K562 (cell line): Measurements from ENCODE around the gene ZBTB48. TPM values are rescaled to one million over a fixed set of nuclear protein-coding genes. Genes with fewer than 3 reads are reported as not detected.

ENCODE experiments used
- CAMTA2 ChIP-seq: fragments of 250-450 bp; sonication (Bioruptor Pico); conservative IDR thresholded peaks from 2 replicates; pipeline ENCODE4 v1.5.1; 2022
- CXXC5 ChIP-seq: fragments of 250-450 bp; sonication (Bioruptor Pico); IDR thresholded peaks from 2 replicates; pipeline ENCODE4 v1.8.0; 2022; ENCODE audit warnings: inconsistent platforms, mild to moderate bottlenecking, moderate library complexity
- FOXK2 ChIP-seq, 2 experiments: fragments of 450-650 bp; IDR thresholded peaks in 1 of 2; conservative IDR thresholded peaks in 1 of 2; 2 replicates each; pipeline ENCODE4 v1.6.1; 2016; ENCODE audit warnings: low read depth in 2 of 2, mild to moderate bottlenecking in 1 of 2
- HCFC1 ChIP-seq: IDR thresholded peaks from 2 replicates; pipeline ENCODE4 v1.6.1; 2012; ENCODE audit warnings: low read depth, low read length, improper control_type of control experiment
- HMG20B ChIP-seq: fragments of 250-450 bp; sonication (Bioruptor Pico); IDR thresholded peaks from 2 replicates; pipeline ENCODE4 v1.5.0; 2021; ENCODE audit warnings: mild to moderate bottlenecking
- JUND ChIP-seq, 2 experiments: IDR thresholded peaks; 2 replicates in 1 of 2; 3 replicates in 1 of 2; pipeline ENCODE4 v1.6.1; 2011; ENCODE audit warnings: borderline replicate concordance in 2 of 2, low read depth in 2 of 2, low read length in 2 of 2, improper control_type of control experiment in 1 of 2, missing biosample characterization in 1 of 2, missing genetic modification characterization in 1 of 2, missing genetic modification reagents in 1 of 2
- KDM5B ChIP-seq: fragments of 200-600 bp; sonication (generic); IDR thresholded peaks from 2 replicates; pipeline ENCODE4 v1.6.1; 2012; ENCODE audit warnings: low read depth, mild to moderate bottlenecking, moderate library complexity, low read length, control low read depth, inconsistent platforms; ENCODE audit not compliant: insufficient replicate concordance
- KLF6 ChIP-seq: fragments of 250-450 bp; sonication (Bioruptor Pico); IDR thresholded peaks from 2 replicates; pipeline ENCODE4 v1.4.0; 2020; ENCODE audit warnings: mild to moderate bottlenecking, moderate library complexity, borderline replicate concordance
- NFXL1 ChIP-seq: fragments of 450-650 bp; formaldehyde crosslinking; IDR thresholded peaks from 2 replicates; pipeline ENCODE4 v1.4.0; 2021; ENCODE audit warnings: mild to moderate bottlenecking
- OTX1 ChIP-seq: fragments of 450-650 bp; formaldehyde crosslinking; IDR thresholded peaks from 2 replicates; pipeline ENCODE4 v1.4.0; 2022; ENCODE audit warnings: mild to moderate bottlenecking
- RFX5 ChIP-seq: IDR thresholded peaks from 2 replicates; pipeline ENCODE4 v1.6.1; 2011; ENCODE audit warnings: low read depth, mild to moderate bottlenecking, improper control_type of control experiment, low read length
- SIRT6 ChIP-seq: IDR thresholded peaks from one replicate; pipeline ENCODE4 v1.6.1; 2012; ENCODE audit warnings: low read depth, mild to moderate bottlenecking, control low read depth, inconsistent platforms, low read length, moderate library complexity
- TEAD1 ChIP-seq, 2 experiments: fragments of 450-650 bp in 1 of 2; sonication (generic) in 1 of 2; formaldehyde crosslinking; IDR thresholded peaks; 2 replicates each; pipeline versions ENCODE4 v1.4.0 to v1.8.0; 2020 to 2022; ENCODE audit warnings: mild to moderate bottlenecking in 2 of 2, missing genetic modification reagents in 1 of 2
- TGIF2 ChIP-seq: sonication (generic); formaldehyde crosslinking; IDR thresholded peaks from 2 replicates; pipeline ENCODE4 v1.8.1; 2022; ENCODE audit warnings: mild to moderate bottlenecking, missing genetic modification reagents, moderate library complexity
- XRCC3 ChIP-seq: fragments of 450-650 bp; IDR thresholded peaks from 2 replicates; pipeline ENCODE4 v1.6.1; 2017; ENCODE audit warnings: mild to moderate bottlenecking, moderate library complexity
- YBX1 ChIP-seq: fragments of 450-650 bp; IDR thresholded peaks from 2 replicates; pipeline ENCODE4 v1.7.1; 2016; ENCODE audit warnings: mild to moderate bottlenecking
- ZNF12 ChIP-seq: sonication (generic); formaldehyde crosslinking; IDR thresholded peaks from 2 replicates; pipeline ENCODE4 v1.4.0; 2020; ENCODE audit warnings: mild to moderate bottlenecking, missing genetic modification reagents
- ZNF197 ChIP-seq: fragments of 200-800 bp; sonication (Bioruptor generic); IDR thresholded peaks from 2 replicates; pipeline ENCODE4 v1.6.1; 2016; ENCODE audit warnings: low read depth, missing genetic modification characterization, missing compliant biosample characterization
- ZNF444 ChIP-seq: fragments of 250-450 bp; sonication (Bioruptor Pico); IDR thresholded peaks from 2 replicates; pipeline ENCODE4 v1.4.0; 2020; ENCODE audit warnings: mild to moderate bottlenecking, moderate library complexity
- polyA plus RNA-seq, 8 experiments: library from polyadenylated mRNA; depleted of rRNA in 4 of 8; stranded (reverse) in 5 of 8; unstranded in 3 of 8; fragments of >200 nt; fragmentation: Nextera tagmentation in 2 of 8; fragmentation: Illumina TruSeq in 1 of 8; extraction: Ambion mirVana in 2 of 8; extraction: Trizol in 1 of 8; gene quantifications; 2 replicates each; pipeline versions ENCODE4 v1.2.1 to v1.2.3, GENCODE V29; 2011 to 2014; ENCODE audit warnings: inconsistent platforms in 1 of 8, missing spikeins in 1 of 8
- total RNA-seq, 7 experiments: library from RNA; depleted of rRNA in 6 of 7; stranded (reverse); fragments of >200 nt in 6 of 7; fragmentation: Illumina TruSeq in 2 of 7; extraction: Trizol in 2 of 7; gene quantifications; 2 replicates each; pipeline versions ENCODE4 v1.2.1 to v1.2.3, GENCODE V29; 2011 to 2021; ENCODE audit warnings: low replicate concordance in 1 of 7
- TF ChIP-seq, protein P1 (sequence below): IDR thresholded peaks from 2 replicates; pipeline ENCODE4 v1.6.1; 2016; ENCODE audit warnings: missing genetic modification characterization, missing compliant biosample characterization
- TF ChIP-seq, protein P2 (sequence below): fragments of 200-400 bp; formaldehyde crosslinking; IDR thresholded peaks from 2 replicates; pipeline ENCODE4 v1.6.1; 2017; ENCODE audit warnings: mild to moderate bottlenecking, low read depth, low read length, moderate library complexity
- TF ChIP-seq, protein P3 (sequence below): IDR thresholded peaks from 2 replicates; pipeline ENCODE4 v1.6.1; 2012; ENCODE audit warnings: low read depth, low read length, improper control_type of control experiment, borderline replicate concordance

ZBTB48 gene
- total and polyA plus RNA-seq, 9 of the 15 experiments (the other 6 are each of a cell fraction or from before 2014, with no cell fraction given) = 1.9 to 66.9 (median 29.5) TPM

DNA sequence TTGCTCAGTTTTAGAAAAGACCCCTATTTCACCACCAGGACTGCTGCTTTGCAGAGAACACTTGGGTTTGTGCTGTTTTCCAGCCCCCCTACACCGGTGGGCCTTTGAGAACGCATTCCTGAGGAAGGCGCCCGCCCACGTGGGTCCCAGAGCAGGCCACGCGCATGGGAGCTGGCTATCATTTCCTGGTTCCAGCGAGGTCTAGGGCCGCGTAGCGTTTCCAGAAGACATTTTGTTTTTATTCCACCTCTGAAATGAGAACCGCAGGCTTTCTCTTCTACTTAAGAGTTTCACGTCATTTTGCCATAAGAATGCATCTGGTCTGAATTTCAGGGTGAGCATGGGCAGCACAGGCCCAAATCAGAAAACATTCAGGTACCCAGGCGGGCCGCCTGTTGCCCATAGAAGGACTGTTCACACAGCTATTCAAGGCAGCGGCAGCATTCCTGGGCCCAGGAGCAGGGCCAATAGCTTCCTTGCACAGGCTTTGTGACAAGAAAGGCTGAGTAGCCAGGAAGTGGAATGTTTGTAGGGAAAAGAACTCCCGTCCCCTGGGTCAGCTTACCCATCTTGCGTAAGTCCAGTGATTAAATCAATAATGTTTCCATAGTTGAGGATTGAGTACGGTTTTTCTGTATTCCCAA lies 24.2 kb downstream of the ZBTB48 start (continued):
- TF ChIP-seq SIRT6 (no peak), OTX1 (CRISPR knock-in tag) (peak; percentile 15; the same call in 1 of the 2 replicates), HCFC1 (peak; percentile 47; the same call in 1 of the 2 replicates), FOXK2 (conservative IDR thresholded peaks at IDR 0.05 in 1 of 2, IDR thresholded peaks at IDR 0.05 in 1 of 2; ENCODE audit: low read depth in 2 of 2) (no peak; a peak in 1 of 4 replicates), HMG20B (CRISPR knock-in tag) (0 out of 2 replicates have a peak, but pooled peaks have one; percentile 25), TEAD1 (CRISPR knock-in tag; IDR thresholded peaks at IDR 0.05) (peak; percentile 79 to 92), JUND (IDR thresholded peaks at IDR 0.05; ENCODE audit: borderline replicate concordance, low read depth, low read length) (0 out of 2 replicates have a peak, but pooled peaks have one; percentile 49), JUND (tag; IDR thresholded peaks at IDR 0.05; ENCODE audit: borderline replicate concordance, low read depth, low read length) (peak; percentile 50; the same call in 1 of the 3 replicates), RFX5 (no peak), ZNF12 (CRISPR knock-in tag) (0 out of 2 replicates have a peak, but pooled peaks have one; percentile 65), KDM5B (peak; percentile 83), CAMTA2 (CRISPR knock-in tag) (0 out of 2 replicates have a peak, but pooled peaks have one; percentile 74), NFXL1 (CRISPR knock-in tag) (0 out of 2 replicates have a peak, but pooled peaks have one; percentile 18), XRCC3 (no peak), TGIF2 (CRISPR knock-in tag) (no peak), ZNF444 (CRISPR knock-in tag) (peak; percentile 42; the same call in 1 of the 2 replicates), YBX1 (no peak), CXXC5 (CRISPR knock-in tag) (peak; percentile 77), ZNF197 (peak; percentile 80; the same call in 1 of the 2 replicates), KLF6 (CRISPR knock-in tag) (no peak)
- TF ChIP-seq, protein P1, sequence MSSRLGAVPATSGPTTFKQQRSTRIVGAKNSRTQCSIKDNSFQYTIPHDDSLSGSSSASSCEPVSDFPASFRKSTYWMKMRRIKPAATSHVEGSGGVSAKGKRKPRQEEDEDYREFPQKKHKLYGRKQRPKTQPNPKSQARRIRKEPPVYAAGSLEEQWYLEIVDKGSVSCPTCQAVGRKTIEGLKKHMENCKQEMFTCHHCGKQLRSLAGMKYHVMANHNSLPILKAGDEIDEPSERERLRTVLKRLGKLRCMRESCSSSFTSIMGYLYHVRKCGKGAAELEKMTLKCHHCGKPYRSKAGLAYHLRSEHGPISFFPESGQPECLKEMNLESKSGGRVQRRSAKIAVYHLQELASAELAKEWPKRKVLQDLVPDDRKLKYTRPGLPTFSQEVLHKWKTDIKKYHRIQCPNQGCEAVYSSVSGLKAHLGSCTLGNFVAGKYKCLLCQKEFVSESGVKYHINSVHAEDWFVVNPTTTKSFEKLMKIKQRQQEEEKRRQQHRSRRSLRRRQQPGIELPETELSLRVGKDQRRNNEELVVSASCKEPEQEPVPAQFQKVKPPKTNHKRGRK (tag) = 0 out of 2 replicates have a peak, but pooled peaks have one; percentile 5
- TF ChIP-seq, protein P2, sequence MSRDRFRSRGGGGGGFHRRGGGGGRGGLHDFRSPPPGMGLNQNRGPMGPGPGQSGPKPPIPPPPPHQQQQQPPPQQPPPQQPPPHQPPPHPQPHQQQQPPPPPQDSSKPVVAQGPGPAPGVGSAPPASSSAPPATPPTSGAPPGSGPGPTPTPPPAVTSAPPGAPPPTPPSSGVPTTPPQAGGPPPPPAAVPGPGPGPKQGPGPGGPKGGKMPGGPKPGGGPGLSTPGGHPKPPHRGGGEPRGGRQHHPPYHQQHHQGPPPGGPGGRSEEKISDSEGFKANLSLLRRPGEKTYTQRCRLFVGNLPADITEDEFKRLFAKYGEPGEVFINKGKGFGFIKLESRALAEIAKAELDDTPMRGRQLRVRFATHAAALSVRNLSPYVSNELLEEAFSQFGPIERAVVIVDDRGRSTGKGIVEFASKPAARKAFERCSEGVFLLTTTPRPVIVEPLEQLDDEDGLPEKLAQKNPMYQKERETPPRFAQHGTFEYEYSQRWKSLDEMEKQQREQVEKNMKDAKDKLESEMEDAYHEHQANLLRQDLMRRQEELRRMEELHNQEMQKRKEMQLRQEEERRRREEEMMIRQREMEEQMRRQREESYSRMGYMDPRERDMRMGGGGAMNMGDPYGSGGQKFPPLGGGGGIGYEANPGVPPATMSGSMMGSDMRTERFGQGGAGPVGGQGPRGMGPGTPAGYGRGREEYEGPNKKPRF = no peak
- TF ChIP-seq, protein P3, sequence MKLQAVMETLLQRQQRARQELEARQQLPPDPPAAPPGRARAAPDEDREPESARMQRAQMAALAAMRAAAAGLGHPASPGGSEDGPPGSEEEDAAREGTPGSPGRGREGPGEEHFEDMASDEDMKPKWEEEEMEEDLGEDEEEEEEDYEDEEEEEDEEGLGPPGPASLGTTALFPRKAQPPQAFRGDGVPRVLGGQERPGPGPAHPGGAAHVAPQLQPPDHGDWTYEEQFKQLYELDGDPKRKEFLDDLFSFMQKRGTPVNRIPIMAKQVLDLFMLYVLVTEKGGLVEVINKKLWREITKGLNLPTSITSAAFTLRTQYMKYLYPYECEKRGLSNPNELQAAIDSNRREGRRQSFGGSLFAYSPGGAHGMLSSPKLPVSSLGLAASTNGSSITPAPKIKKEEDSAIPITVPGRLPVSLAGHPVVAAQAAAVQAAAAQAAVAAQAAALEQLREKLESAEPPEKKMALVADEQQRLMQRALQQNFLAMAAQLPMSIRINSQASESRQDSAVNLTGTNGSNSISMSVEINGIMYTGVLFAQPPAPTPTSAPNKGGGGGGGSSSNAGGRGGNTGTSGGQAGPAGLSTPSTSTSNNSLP = peak; percentile 51; the same call in 1 of the 2 replicates
